Measurements from ENCODE around the gene SLC8A2. TPM values are rescaled to one million over a fixed set of nuclear protein-coding genes. Genes with fewer than 3 reads are reported as not detected.

Gene SLC8A2
- total RNA-seq, 1 experiment from 2014 or later: 0.10 TPM

DNA sequence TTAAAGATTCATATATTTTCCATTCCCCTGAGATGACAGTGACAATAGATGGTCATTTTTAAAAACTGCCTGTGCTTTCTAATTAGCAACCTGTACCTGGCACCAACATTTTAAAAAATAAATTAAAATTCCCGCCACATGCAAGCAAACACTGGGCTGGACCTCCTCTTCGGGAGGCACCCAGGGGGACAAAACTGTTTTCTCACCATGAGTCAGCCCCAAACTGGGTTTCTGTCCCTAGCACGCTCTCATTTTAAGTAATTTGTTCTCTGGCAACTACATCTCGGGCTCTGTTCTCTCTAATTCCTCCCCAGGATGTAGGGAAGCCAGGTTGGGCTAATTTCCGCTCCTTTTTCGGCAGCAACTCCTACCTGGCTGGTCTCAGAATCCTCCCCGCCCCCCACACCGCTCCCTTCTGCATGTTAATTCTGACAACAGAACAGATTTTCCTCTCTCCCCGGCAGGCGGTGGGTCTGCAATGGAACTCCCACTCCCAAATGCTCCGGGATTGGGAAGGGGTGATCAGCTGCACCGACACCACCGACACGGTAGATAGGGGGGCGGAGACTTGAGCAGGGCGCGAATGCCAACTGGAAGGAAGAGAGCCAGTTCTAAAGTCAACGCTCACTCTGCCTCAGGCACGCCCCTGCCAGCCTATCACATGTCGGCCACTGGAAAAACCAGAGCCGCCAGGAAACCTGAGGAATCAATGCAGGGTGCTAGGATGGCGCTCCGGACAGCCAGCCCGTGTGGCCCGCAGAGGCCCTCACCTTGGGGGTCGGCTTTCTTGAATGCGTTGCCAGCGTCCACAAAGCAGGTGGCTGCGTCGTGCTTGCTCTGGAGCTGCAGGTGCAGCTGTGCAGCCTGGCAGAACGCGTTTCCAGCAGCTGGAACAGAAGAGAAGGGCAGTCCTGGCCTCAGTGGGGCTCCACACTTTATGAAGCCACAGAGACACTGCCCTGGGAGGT, 28.5 kb upstream of the SLC8A2 start:
- Histone ChIP-seq H3K36me3 (ENCODE audit: control insufficient read depth, insufficient read depth, low read length) (no peaks in the 10 kb centered on the region), H3K27me3 (ENCODE audit: control insufficient read depth, insufficient read depth, low read length) (no peaks in the 10 kb centered on the region), H3K9me3 (ENCODE audit: control insufficient read depth, insufficient read depth, low read depth, low read length) (no peaks in the 10 kb centered on the region), H3K27ac (ENCODE audit: low read length) (no peak overlapping the region), H3K4me1 (ENCODE audit: control insufficient read depth, insufficient read depth, low read length) (no peaks in the 10 kb centered on the region), H3K4me3 (ENCODE audit: low read depth in 2 of 2, low read length in 2 of 2) (no peak overlapping the region)
- intact Hi-C loops (cut with micrococcal nuclease; ENCODE audit: unreplicated experiment) (no loop called here), in situ Hi-C loops (cut with HindIII; ENCODE audit: low pct_unique_long_range_greater_than_20kb, low sequenced_read_pairs) (no loop called here)
- POLR2A ChIA-PET: no interaction called here
- TF ChIP-seq, protein P1, sequence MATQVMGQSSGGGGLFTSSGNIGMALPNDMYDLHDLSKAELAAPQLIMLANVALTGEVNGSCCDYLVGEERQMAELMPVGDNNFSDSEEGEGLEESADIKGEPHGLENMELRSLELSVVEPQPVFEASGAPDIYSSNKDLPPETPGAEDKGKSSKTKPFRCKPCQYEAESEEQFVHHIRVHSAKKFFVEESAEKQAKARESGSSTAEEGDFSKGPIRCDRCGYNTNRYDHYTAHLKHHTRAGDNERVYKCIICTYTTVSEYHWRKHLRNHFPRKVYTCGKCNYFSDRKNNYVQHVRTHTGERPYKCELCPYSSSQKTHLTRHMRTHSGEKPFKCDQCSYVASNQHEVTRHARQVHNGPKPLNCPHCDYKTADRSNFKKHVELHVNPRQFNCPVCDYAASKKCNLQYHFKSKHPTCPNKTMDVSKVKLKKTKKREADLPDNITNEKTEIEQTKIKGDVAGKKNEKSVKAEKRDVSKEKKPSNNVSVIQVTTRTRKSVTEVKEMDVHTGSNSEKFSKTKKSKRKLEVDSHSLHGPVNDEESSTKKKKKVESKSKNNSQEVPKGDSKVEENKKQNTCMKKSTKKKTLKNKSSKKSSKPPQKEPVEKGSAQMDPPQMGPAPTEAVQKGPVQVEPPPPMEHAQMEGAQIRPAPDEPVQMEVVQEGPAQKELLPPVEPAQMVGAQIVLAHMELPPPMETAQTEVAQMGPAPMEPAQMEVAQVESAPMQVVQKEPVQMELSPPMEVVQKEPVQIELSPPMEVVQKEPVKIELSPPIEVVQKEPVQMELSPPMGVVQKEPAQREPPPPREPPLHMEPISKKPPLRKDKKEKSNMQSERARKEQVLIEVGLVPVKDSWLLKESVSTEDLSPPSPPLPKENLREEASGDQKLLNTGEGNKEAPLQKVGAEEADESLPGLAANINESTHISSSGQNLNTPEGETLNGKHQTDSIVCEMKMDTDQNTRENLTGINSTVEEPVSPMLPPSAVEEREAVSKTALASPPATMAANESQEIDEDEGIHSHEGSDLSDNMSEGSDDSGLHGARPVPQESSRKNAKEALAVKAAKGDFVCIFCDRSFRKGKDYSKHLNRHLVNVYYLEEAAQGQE (IDR thresholded peaks at IDR 0.05; ENCODE audit: insufficient read depth in 1 of 2, low read depth in 2 of 2, low read length in 1 of 2): no peak
- no peak for TF ChIP-seq TCF7L2 (IDR thresholded peaks at IDR 0.05; ENCODE audit: low read depth, low read length)
- TF ChIP-seq, protein P2, sequence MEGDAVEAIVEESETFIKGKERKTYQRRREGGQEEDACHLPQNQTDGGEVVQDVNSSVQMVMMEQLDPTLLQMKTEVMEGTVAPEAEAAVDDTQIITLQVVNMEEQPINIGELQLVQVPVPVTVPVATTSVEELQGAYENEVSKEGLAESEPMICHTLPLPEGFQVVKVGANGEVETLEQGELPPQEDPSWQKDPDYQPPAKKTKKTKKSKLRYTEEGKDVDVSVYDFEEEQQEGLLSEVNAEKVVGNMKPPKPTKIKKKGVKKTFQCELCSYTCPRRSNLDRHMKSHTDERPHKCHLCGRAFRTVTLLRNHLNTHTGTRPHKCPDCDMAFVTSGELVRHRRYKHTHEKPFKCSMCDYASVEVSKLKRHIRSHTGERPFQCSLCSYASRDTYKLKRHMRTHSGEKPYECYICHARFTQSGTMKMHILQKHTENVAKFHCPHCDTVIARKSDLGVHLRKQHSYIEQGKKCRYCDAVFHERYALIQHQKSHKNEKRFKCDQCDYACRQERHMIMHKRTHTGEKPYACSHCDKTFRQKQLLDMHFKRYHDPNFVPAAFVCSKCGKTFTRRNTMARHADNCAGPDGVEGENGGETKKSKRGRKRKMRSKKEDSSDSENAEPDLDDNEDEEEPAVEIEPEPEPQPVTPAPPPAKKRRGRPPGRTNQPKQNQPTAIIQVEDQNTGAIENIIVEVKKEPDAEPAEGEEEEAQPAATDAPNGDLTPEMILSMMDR (IDR thresholded peaks at IDR 0.05): no peak
- no peak for TF ChIP-seq POLR2AphosphoS5 (IDR thresholded peaks at IDR 0.05; ENCODE audit: low read depth, low read length)
- no peak for TF ChIP-seq SIN3A (IDR thresholded peaks at IDR 0.05; ENCODE audit: borderline replicate concordance, insufficient read depth, low read depth, low read length)
- BruUV-seq (replicated peaks): no TSS peak
- DNase-seq (ENCODE audit: low read depth, low spot score) (no peak), ATAC-seq (no peak)
- CTCF ChIA-PET: no interaction called here

DNA sequence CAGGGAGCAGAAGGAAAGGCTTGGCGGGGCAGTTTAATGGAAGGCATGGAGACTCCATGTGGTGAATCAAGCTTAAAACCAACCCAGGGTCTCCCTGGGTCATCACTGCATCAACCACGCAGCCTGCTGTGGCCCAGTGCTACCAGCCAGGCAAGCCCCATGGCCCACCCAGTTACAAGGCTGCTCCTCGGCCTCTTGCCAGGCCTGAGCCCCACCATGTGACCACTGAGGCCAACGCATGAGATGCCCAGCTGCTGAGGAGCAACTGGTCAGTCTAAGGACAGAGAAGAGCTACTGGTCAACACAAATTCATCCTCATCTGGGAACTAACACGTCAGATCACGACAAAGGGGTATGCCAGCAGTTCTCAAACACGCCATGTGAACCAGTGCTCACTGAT, 27.7 kb upstream of the SLC8A2 start:
- BruUV-seq (replicated peaks): no TSS peak
- ChIA-PET CTCF (no interaction called here), POLR2A (no interaction called here)
- TF ChIP-seq, protein P2 (IDR thresholded peaks at IDR 0.05): no peak
- no peak for TF ChIP-seq POLR2AphosphoS5 (IDR thresholded peaks at IDR 0.05; ENCODE audit: low read depth, low read length)
- TF ChIP-seq, protein P1 (IDR thresholded peaks at IDR 0.05; ENCODE audit: insufficient read depth in 1 of 2, low read depth in 2 of 2, low read length in 1 of 2): no peak
- TF ChIP-seq SIN3A (IDR thresholded peaks at IDR 0.05; ENCODE audit: borderline replicate concordance, insufficient read depth, low read depth, low read length): no peak
- intact Hi-C loops (cut with micrococcal nuclease; ENCODE audit: unreplicated experiment) (no loop called here), in situ Hi-C loops (cut with HindIII; ENCODE audit: low pct_unique_long_range_greater_than_20kb, low sequenced_read_pairs) (no loop called here)
- no peaks in the 10 kb centered on the region for H3K4me1 ChIP-seq (ENCODE audit: control insufficient read depth, insufficient read depth, low read length)
- H3K4me3 ChIP-seq (ENCODE audit: low read depth in 2 of 2, low read length in 2 of 2): no peak overlapping the region
- DNase-seq (ENCODE audit: low read depth, low spot score) (no peak), ATAC-seq (no peak)
- no peak overlapping the region for H3K27ac ChIP-seq (ENCODE audit: low read length)
- H3K27me3 ChIP-seq (ENCODE audit: control insufficient read depth, insufficient read depth, low read length): no peaks in the 10 kb centered on the region
- no peaks in the 10 kb centered on the region for H3K36me3 ChIP-seq (ENCODE audit: control insufficient read depth, insufficient read depth, low read length)
- H3K9me3 ChIP-seq (ENCODE audit: control insufficient read depth, insufficient read depth, low read depth, low read length): no peaks in the 10 kb centered on the region

Measured in Panc1 (cell line).